Neural crest cell (in vitro differentiated cells): ENCODE measurements around the gene PRRC2C. TPM values are rescaled to one million over a fixed set of nuclear protein-coding genes. Genes with fewer than 3 reads are reported as not detected.
A peak's percentile ranks its signal among the peaks of the same experiment; 100 is the strongest.
"Not testable (repeated sequence)": the region's sequence is repeated elsewhere in the genome, so short reads cannot be mapped to it uniquely, and the experiment has no call there.

Source experiments
- DNase-seq: peaks from one replicate; pipeline ENCODE4 v3.0.0; 2021; ENCODE audit warnings: low read depth, mixed read lengths, low spot score
- H3K27ac Mint-ChIP-seq: one replicate; pipeline ENCODE4 v1.8.0; 2021; ENCODE audit warnings: mild to moderate bottlenecking, mixed read lengths; ENCODE audit not compliant: unreplicated experiment
- H3K27me3 Mint-ChIP-seq: 2 replicates; pipeline ENCODE4 v1.8.0; 2021; ENCODE audit warnings: low read depth, mild to moderate bottlenecking, mixed read lengths
- H3K36me3 Mint-ChIP-seq: 2 replicates; pipeline ENCODE4 v1.8.0; 2021; ENCODE audit warnings: low read depth, mild to moderate bottlenecking, mixed read lengths
- H3K4me1 Mint-ChIP-seq: 2 replicates; pipeline ENCODE4 v1.8.0; 2021; ENCODE audit warnings: mixed read lengths
- H3K4me3 Mint-ChIP-seq: one replicate; pipeline ENCODE4 v1.8.0; 2021; ENCODE audit warnings: mild to moderate bottlenecking, mixed read lengths
- H3K9me3 Mint-ChIP-seq: 2 replicates; pipeline ENCODE4 v1.8.0; 2021; ENCODE audit warnings: mixed read lengths
- long read RNA-seq: library from polyadenylated mRNA; unstranded; transcript quantifications from one replicate; pipeline ENCODE4 v2.0.0, GENCODE V29; 2020
- total RNA-seq: library from RNA; stranded (reverse); gene quantifications from 2 replicates; pipeline ENCODE4 v1.2.1, GENCODE V29; 2021
- TF ChIP-seq, protein P1 (sequence below): fragments of 200-600 bp; sonication (generic); conservative IDR thresholded peaks from 2 replicates; pipeline ENCODE4 v1.5.0; 2021; ENCODE audit warnings: antibody characterized with exemption, mild to moderate bottlenecking

Gene PRRC2C
- total RNA-seq, result 218 and 241 TPM in 2 replicates
- long read RNA-seq, partial matches to known transcripts, result 112 of 123 reads
- long read RNA-seq, other reads (novel, unspliced or antisense), result 9 of 123 reads

DNA sequence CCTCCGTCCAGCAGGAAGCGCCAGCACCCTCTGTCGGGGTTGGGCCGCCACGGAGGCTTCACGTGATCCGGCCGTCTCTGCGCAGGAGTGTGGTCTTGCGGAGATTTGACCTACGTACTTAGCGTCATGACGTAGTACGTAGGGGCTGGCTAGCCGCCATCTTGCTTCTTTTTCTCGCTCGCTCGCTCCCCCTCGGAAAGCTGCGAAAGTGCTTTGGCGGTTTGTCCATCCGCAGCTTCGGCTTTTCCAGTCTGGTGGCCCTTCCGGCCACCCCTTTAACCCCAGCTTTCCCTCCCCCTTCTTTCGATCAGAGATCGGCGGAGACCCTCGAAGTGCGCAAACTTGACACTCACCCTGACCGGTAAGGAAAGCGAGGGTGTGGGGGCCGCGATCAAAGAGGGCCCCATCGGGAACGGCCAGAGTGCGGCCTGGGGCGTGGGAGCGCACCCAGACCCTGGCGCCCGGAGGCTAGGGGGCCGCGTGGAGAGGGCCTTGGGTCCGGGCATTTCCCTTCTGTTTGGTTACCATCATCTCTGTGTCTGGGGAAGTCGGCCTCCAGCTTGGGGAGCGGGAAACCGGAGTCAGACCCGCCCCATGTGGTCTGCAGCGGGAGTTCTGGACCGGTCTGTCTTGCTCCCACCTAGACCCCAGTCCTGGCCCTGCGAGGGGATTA is at the start of gene PRRC2C:
TSS of gene PRRC2C (plus strand) at position 156 of the 673 bp plus-strand sequence. CDS start 26,559 bp downstream, outside the sequence.
- H3K27me3 Mint-ChIP-seq, result no peaks in the 10 kb centered on the region
- peak within 1 kb of the TSS; percentile 98 for H3K4me3 Mint-ChIP-seq
- H3K27ac Mint-ChIP-seq, result peak within 1 kb of the TSS; percentile 96
- H3K36me3 Mint-ChIP-seq, result peaks cover 2% of the 10 kb centered on the region
- H3K9me3 Mint-ChIP-seq, result no peaks in the 10 kb centered on the region
- peaks cover 52% of the 10 kb centered on the region for H3K4me1 Mint-ChIP-seq
- DNase-seq, result peak; percentile 81
- TF ChIP-seq, protein P1, sequence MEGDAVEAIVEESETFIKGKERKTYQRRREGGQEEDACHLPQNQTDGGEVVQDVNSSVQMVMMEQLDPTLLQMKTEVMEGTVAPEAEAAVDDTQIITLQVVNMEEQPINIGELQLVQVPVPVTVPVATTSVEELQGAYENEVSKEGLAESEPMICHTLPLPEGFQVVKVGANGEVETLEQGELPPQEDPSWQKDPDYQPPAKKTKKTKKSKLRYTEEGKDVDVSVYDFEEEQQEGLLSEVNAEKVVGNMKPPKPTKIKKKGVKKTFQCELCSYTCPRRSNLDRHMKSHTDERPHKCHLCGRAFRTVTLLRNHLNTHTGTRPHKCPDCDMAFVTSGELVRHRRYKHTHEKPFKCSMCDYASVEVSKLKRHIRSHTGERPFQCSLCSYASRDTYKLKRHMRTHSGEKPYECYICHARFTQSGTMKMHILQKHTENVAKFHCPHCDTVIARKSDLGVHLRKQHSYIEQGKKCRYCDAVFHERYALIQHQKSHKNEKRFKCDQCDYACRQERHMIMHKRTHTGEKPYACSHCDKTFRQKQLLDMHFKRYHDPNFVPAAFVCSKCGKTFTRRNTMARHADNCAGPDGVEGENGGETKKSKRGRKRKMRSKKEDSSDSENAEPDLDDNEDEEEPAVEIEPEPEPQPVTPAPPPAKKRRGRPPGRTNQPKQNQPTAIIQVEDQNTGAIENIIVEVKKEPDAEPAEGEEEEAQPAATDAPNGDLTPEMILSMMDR, result peak; percentile 76

DNA sequence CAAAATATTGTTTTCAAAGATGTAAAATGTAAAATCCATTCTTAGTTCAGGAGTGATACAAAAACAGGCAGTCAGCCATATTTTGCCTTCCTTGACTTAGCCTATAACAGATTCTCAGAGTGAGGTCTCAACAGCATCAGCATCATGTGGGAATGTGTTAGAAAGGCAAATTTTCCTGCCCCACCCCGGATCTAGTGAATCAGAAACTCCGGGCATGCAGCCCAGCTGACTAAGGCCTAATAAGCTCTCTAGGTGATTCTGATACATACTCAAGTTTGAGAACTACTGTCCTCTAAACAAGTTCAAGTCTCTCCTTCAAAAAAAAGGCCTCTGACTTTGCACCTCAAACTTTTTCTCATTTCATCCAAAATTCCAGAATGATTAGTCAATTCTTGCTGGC is 46.9 kb upstream of the PRRC2C start:
- Mint-ChIP-seq H3K27ac (no peak overlapping the region), H3K27me3 (no peaks in the 10 kb centered on the region), H3K4me1 (no peaks in the 10 kb centered on the region), H3K9me3 (no peaks in the 10 kb centered on the region), H3K36me3 (no peaks in the 10 kb centered on the region), H3K4me3 (no peak overlapping the region)
- no peak for DNase-seq
- TF ChIP-seq, protein P1, result no peak

DNA sequence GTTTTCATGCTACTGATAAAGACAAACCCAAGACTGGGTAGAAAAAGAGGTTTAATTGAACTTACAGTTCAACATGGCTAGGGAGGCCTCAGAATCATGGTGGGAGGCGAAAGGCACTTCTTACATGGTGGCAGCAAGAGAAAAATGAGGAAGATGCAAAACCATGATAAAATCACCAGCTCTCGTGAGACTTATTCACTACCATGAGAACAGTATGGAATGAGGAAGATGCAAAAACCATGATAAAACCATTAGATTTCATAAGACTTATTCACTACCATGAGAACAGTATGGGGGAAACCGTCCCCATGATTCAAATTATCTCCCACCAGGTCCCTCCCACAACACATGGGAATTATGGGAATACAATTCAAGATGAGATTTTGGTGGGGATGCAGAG is 45.1 kb upstream of the PRRC2C start:
- H3K27ac Mint-ChIP-seq, DNase-seq, H3K36me3 Mint-ChIP-seq, H3K9me3 Mint-ChIP-seq, H3K27me3 Mint-ChIP-seq, H3K4me3 Mint-ChIP-seq, H3K4me1 Mint-ChIP-seq: not testable (repeated sequence)

DNA sequence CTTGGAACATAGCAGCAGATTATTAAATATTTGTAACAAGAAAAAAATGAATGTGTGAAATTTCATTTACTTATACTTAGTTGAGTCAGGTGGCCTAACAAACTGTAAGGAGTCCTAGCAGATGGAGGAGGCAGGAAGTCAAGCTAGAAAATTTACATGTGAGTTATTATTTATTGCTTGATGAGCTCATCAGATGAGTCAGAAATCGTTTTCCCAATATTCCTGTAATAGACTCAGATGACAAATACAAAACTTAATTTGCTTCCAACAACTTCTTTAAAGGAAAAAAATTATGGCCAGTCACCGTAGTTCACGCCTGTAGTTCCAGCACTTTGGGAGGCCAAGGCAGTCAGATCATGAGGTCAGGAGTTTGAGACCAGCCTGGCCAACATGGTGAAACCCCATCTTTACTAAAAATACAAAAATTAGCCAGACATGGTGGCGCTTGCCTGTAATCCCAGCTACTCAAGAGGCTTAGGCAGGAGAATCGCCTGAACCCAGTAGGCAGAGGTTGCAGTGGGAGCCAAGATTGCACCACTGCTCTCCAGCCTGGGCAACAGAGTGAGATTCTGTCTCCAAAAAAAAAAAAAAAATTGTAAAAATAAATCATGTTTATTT is 43.9 kb upstream of the PRRC2C start:
- not testable (repeated sequence) for H3K27ac Mint-ChIP-seq, H3K4me3 Mint-ChIP-seq, H3K4me1 Mint-ChIP-seq, H3K36me3 Mint-ChIP-seq, H3K27me3 Mint-ChIP-seq, H3K9me3 Mint-ChIP-seq, DNase-seq

DNA sequence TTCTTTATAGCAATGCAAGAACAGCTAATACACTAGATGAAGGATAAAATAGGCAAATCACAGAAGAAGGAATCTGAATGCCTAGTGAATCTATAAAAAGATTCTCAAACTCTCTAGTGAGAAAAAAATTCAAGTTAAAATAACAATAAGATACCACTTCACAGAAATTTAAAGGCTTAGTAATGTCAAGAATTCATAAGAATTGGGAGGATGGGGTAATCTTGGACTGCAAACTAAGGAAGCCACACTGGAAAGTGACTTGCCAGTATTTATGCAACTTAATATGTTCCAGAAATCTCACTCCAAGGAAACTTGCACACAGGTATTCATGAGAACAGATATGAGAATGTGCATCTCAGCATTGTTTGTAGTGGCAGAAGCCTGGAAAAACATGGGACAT is 38.9 kb upstream of the PRRC2C start:
- no peak for DNase-seq
- H3K27ac Mint-ChIP-seq, result no peak overlapping the region
- H3K4me1 Mint-ChIP-seq, result no peaks in the 10 kb centered on the region
- H3K36me3 Mint-ChIP-seq, result no peaks in the 10 kb centered on the region
- H3K9me3 Mint-ChIP-seq, result no peaks in the 10 kb centered on the region
- no peaks in the 10 kb centered on the region for H3K27me3 Mint-ChIP-seq
- TF ChIP-seq, protein P1, result no peak
- H3K4me3 Mint-ChIP-seq, result no peak overlapping the region

DNA sequence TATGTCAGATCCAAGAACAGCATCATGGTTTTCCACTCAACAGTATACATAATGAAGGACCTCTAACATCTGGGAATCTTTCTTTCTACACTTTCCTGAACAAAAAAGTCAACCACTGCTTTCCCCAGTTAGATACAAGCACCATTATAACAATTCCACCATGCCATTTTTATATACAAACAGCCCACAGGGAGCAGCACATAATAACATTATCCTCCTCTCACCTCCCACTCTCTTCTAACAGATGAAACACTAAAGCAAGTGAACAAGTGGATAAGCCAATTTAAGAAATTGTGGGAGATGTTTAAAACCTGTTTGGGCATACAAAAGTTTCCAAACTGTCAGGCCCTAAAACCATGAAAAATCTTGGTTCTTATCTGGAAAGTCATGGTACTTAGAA is 29.4 kb upstream of the PRRC2C start:
- Mint-ChIP-seq H3K9me3 (peaks cover 7% of the 10 kb centered on the region), H3K27ac (no peak overlapping the region), H3K27me3 (no peaks in the 10 kb centered on the region), H3K4me3 (no peak overlapping the region), H3K4me1 (no peaks in the 10 kb centered on the region), H3K36me3 (no peaks in the 10 kb centered on the region)
- DNase-seq, result no peak
- TF ChIP-seq, protein P1, result no peak
